SK-N-SH treated with all-trans-retinoic acid at 6 μM for 48 hours (cell line): ENCODE data around the gene CTIF.

Experiments
- ATAC-seq: fragments of 200-7000 bp; cut with Tn5 transposase; 3 replicates; pipeline ENCODE4 v1.9.1; 2020; ENCODE audit warnings: mild to moderate bottlenecking, moderate library complexity
- ARNTL ChIP-seq: fragments of 450-650 bp; formaldehyde crosslinking; IDR thresholded peaks from 2 replicates; pipeline ENCODE4 v1.5.0; 2020; ENCODE audit warnings: low read depth, mild to moderate bottlenecking, moderate library complexity, borderline replicate concordance
- BACH2 ChIP-seq: fragments of 250-450 bp; sonication (Bioruptor Pico); IDR thresholded peaks from 2 replicates; pipeline ENCODE4 v1.9.0; 2021; ENCODE audit warnings: mild to moderate bottlenecking, borderline replicate concordance
- CSDC2 ChIP-seq: fragments of 250-450 bp; sonication (Bioruptor Pico); IDR thresholded peaks from 2 replicates; pipeline ENCODE4 v1.5.0; 2020; ENCODE audit warnings: mild to moderate bottlenecking, moderate library complexity
- ESRRG ChIP-seq: fragments of 250-450 bp; sonication (Bioruptor Pico); IDR thresholded peaks from 2 replicates; pipeline ENCODE4 v1.6.1; 2021; ENCODE audit warnings: mild to moderate bottlenecking
- GLIS3 ChIP-seq: fragments of 250-450 bp; sonication (Bioruptor Pico); IDR thresholded peaks from 2 replicates; pipeline ENCODE4 v1.5.0; 2020; ENCODE audit warnings: mild to moderate bottlenecking, moderate library complexity
- ISL1 ChIP-seq: fragments of 250-450 bp; sonication (Bioruptor Pico); IDR thresholded peaks from 2 replicates; pipeline ENCODE4 v2.1.2; 2022; ENCODE audit warnings: mild to moderate bottlenecking, moderate library complexity
- OSR1 ChIP-seq: fragments of 250-450 bp; sonication (Bioruptor Pico); IDR thresholded peaks from 2 replicates; pipeline ENCODE4 v1.8.0; 2022; ENCODE audit warnings: moderate library complexity, mild to moderate bottlenecking, inconsistent platforms
- PPARA ChIP-seq: fragments of 250-450 bp; sonication (Bioruptor Pico); IDR thresholded peaks from 2 replicates; pipeline ENCODE4 v1.5.0; 2020; ENCODE audit warnings: mild to moderate bottlenecking, borderline replicate concordance
- RARB ChIP-seq: fragments of 250-450 bp; sonication (Bioruptor Pico); IDR thresholded peaks from 2 replicates; pipeline ENCODE4 v1.8.0; 2021; ENCODE audit warnings: mild to moderate bottlenecking, moderate library complexity
- SNAI2 ChIP-seq: fragments of 250-450 bp; sonication (Bioruptor Pico); IDR thresholded peaks from 2 replicates; pipeline ENCODE4 v1.5.0; 2020; ENCODE audit warnings: mild to moderate bottlenecking, moderate library complexity
- TCF4 ChIP-seq: fragments of 250-450 bp; sonication (Bioruptor Pico); IDR thresholded peaks from 2 replicates; pipeline ENCODE4 v1.8.0; 2021; ENCODE audit warnings: mild to moderate bottlenecking, moderate library complexity, borderline replicate concordance
- TOX ChIP-seq: fragments of 250-450 bp; sonication (Bioruptor Pico); IDR thresholded peaks from 2 replicates; pipeline ENCODE4 v1.8.0; 2021; ENCODE audit warnings: mild to moderate bottlenecking, moderate library complexity, borderline replicate concordance
- ZC3H10 ChIP-seq: fragments of 250-450 bp; sonication (Bioruptor Pico); IDR thresholded peaks from 2 replicates; pipeline ENCODE4 v1.5.1; 2021; ENCODE audit warnings: mild to moderate bottlenecking, moderate library complexity
- ZFP3 ChIP-seq: fragments of 250-450 bp; sonication (Bioruptor Pico); IDR thresholded peaks from 2 replicates; pipeline ENCODE4 v1.5.0; 2020; ENCODE audit warnings: mild to moderate bottlenecking, moderate library complexity
- ZFP30 ChIP-seq: fragments of 450-650 bp; formaldehyde crosslinking; IDR thresholded peaks from 2 replicates; pipeline ENCODE4 v1.5.0; 2022; ENCODE audit warnings: mild to moderate bottlenecking, moderate library complexity
- ZNF565 ChIP-seq: fragments of 450-650 bp; formaldehyde crosslinking; conservative IDR thresholded peaks from 2 replicates; pipeline ENCODE4 v1.5.0; 2020; ENCODE audit warnings: low read depth, mild to moderate bottlenecking, moderate library complexity
- ZNF70 ChIP-seq: fragments of 450-650 bp; formaldehyde crosslinking; IDR thresholded peaks from 2 replicates; pipeline ENCODE4 v1.5.0; 2020; ENCODE audit warnings: mild to moderate bottlenecking, moderate library complexity
- ZNF8 ChIP-seq: fragments of 450-650 bp; formaldehyde crosslinking; IDR thresholded peaks from 2 replicates; pipeline ENCODE4 v1.5.0; 2020; ENCODE audit warnings: mild to moderate bottlenecking, moderate library complexity
- TF ChIP-seq, protein P1 (sequence below): fragments of 250-450 bp; sonication (Bioruptor Pico); IDR thresholded peaks from 2 replicates; pipeline ENCODE4 v1.5.1; 2021; ENCODE audit warnings: mild to moderate bottlenecking, moderate library complexity
- TF ChIP-seq, protein P2 (sequence below): fragments of 250-450 bp; sonication (Bioruptor Pico); IDR thresholded peaks from 2 replicates; pipeline ENCODE4 v1.8.0; 2021; ENCODE audit warnings: low read depth, mild to moderate bottlenecking, moderate library complexity, borderline replicate concordance
- TF ChIP-seq, protein P3 (sequence below): fragments of 250-450 bp; sonication (Bioruptor Pico); IDR thresholded peaks from 2 replicates; pipeline ENCODE4 v1.8.0; 2020; ENCODE audit warnings: mild to moderate bottlenecking, moderate library complexity, borderline replicate concordance
- TF ChIP-seq, protein P4 (sequence below): fragments of 250-450 bp; sonication (Bioruptor Pico); IDR thresholded peaks from 2 replicates; pipeline ENCODE4 v1.5.0; 2020; ENCODE audit warnings: mild to moderate bottlenecking, moderate library complexity
- TF ChIP-seq, protein P5 (sequence below): fragments of 250-450 bp; sonication (Bioruptor Pico); IDR thresholded peaks from 2 replicates; pipeline ENCODE4 v1.5.1; 2020; ENCODE audit warnings: low read depth, mild to moderate bottlenecking, moderate library complexity

Gene CTIF

DNA sequence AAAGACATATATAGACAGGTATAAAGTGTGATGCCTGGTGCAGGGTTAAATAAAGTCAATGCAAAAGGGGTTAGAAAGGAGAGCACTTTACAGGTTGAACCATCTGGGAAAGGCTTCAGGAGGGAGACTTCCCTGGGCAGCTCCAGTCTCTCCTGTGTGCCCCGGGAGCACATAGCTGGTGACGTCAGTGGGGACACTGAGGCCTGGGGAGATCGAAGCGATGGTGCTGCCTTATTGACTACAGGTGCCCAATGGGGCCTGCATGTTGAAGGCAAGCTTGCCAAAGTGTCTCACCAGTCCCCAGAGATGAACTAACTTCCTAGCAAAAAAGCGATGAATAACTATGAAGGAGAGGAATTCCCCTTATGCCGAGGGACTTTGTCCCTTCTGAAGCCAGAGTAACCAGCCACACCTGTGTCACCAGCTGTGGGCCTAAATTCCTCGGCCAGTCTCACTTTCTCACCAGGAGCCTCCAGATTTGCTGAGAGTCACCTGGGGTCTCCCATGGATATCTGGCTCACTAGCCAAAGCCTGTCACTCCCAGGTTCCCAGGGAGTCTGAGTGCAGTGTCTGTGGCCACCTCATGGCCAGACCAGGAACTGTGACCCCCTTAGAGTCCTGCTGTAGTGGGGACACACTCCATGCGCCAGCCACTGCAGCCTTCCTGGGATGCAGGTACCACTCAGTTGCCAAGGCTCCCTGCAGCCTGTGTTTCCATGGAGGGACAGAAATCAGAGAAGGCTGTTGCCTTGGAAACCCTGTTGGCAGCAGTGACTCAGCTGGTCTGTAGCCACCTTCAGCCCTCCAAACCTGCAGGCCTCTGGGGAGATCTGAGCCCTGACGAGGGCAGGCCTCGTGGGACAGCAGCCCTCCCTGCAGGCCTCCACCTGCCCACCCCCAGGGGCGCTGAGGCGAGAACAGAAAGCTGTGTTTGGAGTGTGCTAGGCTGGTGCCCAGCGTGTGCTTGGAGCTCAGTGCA lies 128.7 kb downstream of the CTIF start:
- peak; percentile 67 for ATAC-seq
- no peak for TF ChIP-seq TCF4 (CRISPR knock-in tag)
- no peak for TF ChIP-seq ESRRG
- no peak for TF ChIP-seq OSR1 (CRISPR knock-in tag)
- TF ChIP-seq ZNF565 = no peak
- no peak for TF ChIP-seq ZC3H10

DNA sequence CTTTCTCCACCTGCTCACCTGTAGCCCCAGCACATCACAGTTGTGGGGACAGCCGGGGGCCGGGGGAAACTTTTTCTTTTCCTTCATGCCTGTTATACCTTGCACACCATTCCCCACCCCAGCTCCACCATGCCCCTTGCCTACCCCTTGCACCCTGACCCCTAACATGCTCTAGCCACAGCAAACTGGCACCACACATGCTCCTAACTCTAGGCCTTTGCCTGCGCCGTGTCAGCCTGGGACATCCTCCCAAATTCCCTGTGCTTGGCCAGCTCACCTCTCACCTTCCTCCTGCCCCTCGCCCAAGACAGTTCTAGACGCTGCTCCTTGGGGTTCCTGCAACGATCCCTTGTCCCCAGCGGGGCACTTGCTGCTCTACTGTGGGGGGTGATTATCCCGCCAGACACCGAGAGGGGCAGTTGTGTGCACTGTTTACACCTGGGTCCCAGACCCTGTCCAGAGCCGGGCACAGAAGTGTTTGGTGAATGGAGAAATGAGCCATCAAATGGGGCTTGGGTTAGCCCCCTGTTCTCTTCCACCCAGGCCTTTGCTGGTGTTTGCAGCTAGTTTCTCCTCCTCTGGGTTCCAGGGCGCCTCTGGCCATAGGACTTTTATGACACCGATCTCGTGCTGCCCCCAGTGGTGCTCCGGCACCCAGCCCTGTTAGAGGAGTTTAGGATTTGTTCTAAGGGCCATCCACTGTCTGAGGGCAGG lies 129.8 kb downstream of the CTIF start:
- TF ChIP-seq, protein P1, sequence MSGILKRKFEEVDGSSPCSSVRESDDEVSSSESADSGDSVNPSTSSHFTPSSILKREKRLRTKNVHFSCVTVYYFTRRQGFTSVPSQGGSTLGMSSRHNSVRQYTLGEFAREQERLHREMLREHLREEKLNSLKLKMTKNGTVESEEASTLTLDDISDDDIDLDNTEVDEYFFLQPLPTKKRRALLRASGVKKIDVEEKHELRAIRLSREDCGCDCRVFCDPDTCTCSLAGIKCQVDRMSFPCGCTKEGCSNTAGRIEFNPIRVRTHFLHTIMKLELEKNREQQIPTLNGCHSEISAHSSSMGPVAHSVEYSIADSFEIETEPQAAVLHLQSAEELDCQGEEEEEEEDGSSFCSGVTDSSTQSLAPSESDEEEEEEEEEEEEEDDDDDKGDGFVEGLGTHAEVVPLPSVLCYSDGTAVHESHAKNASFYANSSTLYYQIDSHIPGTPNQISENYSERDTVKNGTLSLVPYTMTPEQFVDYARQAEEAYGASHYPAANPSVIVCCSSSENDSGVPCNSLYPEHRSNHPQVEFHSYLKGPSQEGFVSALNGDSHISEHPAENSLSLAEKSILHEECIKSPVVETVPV (CRISPR knock-in tag) = no peak
- TF ChIP-seq RARB (CRISPR knock-in tag) (no peak), ZFP30 (no peak), ARNTL (CRISPR knock-in tag) (no peak), ISL1 (CRISPR knock-in tag) (no peak), TOX (CRISPR knock-in tag) (no peak), ZNF8 (CRISPR knock-in tag) (no peak), BACH2 (CRISPR knock-in tag) (no peak), TCF4 (CRISPR knock-in tag) (no peak), ZNF70 (CRISPR knock-in tag) (no peak)
- TF ChIP-seq, protein P2, sequence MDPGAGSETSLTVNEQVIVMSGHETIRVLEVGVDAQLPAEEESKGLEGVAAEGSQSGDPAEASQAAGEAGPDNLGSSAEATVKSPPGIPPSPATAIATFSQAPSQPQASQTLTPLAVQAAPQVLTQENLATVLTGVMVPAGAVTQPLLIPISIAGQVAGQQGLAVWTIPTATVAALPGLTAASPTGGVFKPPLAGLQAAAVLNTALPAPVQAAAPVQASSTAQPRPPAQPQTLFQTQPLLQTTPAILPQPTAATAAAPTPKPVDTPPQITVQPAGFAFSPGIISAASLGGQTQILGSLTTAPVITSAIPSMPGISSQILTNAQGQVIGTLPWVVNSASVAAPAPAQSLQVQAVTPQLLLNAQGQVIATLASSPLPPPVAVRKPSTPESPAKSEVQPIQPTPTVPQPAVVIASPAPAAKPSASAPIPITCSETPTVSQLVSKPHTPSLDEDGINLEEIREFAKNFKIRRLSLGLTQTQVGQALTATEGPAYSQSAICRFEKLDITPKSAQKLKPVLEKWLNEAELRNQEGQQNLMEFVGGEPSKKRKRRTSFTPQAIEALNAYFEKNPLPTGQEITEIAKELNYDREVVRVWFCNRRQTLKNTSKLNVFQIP (CRISPR knock-in tag) = no peak
- no peak for ATAC-seq

DNA sequence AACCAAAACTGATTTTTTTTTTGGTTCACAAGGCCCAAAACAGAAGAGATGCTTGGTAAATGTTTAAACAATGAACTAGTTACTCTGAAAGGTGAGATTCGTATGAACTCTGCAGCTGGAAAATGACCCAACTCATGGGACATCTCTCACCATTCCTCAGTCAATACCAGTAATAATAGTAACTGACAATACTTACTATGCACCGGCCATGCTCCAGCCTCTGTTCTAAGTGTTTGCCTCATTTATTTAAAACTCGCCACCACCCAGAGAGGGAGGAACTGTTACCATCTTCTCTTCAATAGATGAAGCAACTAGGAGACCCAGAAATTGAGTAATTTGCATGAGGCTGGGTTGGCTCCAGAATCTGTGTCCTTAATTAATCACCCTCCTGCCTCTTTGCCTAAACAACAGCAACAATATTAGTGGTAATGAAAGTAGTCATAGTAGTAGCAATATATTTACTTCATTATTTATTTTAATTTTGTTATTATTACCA lies 130.4 kb downstream of the CTIF start:
- TF ChIP-seq GLIS3 (CRISPR knock-in tag) = no peak
- no peak for ATAC-seq

DNA sequence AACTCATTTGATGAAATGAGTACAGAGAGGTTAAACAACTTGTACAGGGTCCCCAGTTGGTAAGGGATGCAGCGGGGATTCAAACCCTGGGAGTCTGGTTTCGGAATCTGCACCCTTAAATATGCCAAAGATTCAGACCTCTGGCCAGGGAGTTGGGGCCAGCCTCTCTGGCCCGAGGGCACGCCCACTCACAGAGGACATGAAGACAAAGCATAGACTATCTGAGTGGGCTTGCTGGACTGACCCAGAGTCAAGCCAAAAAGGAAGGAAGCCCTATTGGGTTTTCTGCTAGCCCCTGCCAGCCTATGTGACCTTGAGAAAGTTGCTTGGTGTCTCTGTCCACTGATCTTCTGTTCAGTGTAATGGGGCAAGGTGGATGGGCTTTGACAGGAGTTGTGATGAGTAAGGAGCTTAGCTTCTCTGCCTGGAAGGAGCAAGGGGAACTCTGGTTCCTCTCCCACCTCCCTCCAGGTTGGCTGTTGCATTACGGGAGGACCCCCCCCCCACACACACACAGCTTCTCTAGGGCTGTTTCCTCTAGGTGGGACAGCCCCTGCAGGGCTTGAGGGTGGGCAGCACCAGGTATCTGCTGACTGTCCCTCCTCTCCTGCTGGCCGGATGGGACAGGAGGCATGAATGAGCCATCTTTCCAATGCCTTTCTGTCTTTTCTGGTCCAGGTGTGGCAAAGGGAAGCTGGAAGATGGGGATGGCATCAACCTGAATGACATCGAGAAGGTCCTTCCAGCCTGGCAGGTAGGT lies 131.3 kb downstream of the CTIF start:
- no peak for TF ChIP-seq GLIS3 (CRISPR knock-in tag)
- TF ChIP-seq ARNTL (CRISPR knock-in tag) = no peak
- TF ChIP-seq TCF4 (CRISPR knock-in tag) = no peak
- no peak for TF ChIP-seq ZFP3 (CRISPR knock-in tag)
- TF ChIP-seq CSDC2 = no peak
- TF ChIP-seq SNAI2 (CRISPR knock-in tag) = no peak
- TF ChIP-seq, protein P3, sequence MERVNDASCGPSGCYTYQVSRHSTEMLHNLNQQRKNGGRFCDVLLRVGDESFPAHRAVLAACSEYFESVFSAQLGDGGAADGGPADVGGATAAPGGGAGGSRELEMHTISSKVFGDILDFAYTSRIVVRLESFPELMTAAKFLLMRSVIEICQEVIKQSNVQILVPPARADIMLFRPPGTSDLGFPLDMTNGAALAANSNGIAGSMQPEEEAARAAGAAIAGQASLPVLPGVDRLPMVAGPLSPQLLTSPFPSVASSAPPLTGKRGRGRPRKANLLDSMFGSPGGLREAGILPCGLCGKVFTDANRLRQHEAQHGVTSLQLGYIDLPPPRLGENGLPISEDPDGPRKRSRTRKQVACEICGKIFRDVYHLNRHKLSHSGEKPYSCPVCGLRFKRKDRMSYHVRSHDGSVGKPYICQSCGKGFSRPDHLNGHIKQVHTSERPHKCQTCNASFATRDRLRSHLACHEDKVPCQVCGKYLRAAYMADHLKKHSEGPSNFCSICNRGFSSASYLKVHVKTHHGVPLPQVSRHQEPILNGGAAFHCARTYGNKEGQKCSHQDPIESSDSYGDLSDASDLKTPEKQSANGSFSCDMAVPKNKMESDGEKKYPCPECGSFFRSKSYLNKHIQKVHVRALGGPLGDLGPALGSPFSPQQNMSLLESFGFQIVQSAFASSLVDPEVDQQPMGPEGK (CRISPR knock-in tag) = no peak
- no peak for TF ChIP-seq ESRRG
- TF ChIP-seq, protein P4, sequence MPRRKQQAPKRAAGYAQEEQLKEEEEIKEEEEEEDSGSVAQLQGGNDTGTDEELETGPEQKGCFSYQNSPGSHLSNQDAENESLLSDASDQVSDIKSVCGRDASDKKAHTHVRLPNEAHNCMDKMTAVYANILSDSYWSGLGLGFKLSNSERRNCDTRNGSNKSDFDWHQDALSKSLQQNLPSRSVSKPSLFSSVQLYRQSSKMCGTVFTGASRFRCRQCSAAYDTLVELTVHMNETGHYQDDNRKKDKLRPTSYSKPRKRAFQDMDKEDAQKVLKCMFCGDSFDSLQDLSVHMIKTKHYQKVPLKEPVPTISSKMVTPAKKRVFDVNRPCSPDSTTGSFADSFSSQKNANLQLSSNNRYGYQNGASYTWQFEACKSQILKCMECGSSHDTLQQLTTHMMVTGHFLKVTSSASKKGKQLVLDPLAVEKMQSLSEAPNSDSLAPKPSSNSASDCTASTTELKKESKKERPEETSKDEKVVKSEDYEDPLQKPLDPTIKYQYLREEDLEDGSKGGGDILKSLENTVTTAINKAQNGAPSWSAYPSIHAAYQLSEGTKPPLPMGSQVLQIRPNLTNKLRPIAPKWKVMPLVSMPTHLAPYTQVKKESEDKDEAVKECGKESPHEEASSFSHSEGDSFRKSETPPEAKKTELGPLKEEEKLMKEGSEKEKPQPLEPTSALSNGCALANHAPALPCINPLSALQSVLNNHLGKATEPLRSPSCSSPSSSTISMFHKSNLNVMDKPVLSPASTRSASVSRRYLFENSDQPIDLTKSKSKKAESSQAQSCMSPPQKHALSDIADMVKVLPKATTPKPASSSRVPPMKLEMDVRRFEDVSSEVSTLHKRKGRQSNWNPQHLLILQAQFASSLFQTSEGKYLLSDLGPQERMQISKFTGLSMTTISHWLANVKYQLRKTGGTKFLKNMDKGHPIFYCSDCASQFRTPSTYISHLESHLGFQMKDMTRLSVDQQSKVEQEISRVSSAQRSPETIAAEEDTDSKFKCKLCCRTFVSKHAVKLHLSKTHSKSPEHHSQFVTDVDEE (CRISPR knock-in tag) = no peak
- TF ChIP-seq, protein P5, sequence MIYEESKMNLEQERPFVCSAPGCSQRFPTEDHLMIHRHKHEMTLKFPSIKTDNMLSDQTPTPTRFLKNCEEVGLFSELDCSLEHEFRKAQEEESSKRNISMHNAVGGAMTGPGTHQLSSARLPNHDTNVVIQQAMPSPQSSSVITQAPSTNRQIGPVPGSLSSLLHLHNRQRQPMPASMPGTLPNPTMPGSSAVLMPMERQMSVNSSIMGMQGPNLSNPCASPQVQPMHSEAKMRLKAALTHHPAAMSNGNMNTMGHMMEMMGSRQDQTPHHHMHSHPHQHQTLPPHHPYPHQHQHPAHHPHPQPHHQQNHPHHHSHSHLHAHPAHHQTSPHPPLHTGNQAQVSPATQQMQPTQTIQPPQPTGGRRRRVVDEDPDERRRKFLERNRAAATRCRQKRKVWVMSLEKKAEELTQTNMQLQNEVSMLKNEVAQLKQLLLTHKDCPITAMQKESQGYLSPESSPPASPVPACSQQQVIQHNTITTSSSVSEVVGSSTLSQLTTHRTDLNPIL (CRISPR knock-in tag) = no peak
- no peak for TF ChIP-seq TOX (CRISPR knock-in tag)
- TF ChIP-seq ZFP30 = no peak
- TF ChIP-seq PPARA (CRISPR knock-in tag) = no peak
- no peak for TF ChIP-seq RARB (CRISPR knock-in tag)
- no peak for ATAC-seq
